ENCODE measurements around the gene CD8B2.
"Not testable (repeated sequence)": the region's sequence is repeated elsewhere in the genome, so short reads cannot be mapped to it uniquely, and the experiment has no call there.

Gene CD8B2

GRCh38 chr2:106561356-106561755 lies 74.2 kb downstream of the CD8B2 start:
- no peak for TF ChIP-seq PAX5 (IDR thresholded peaks at IDR 0.05; ENCODE audit: insufficient read depth, low read length, severe bottlenecking)
- TF ChIP-seq POLR2AphosphoS5 (IDR thresholded peaks at IDR 0.05; ENCODE audit: low read depth, low read length), result no peak
- TF ChIP-seq POU2F2 (IDR thresholded peaks at IDR 0.05; ENCODE audit: low read depth, low read length), result no peak
- TF ChIP-seq SPI1 (IDR thresholded peaks at IDR 0.05; ENCODE audit: low read depth, low read length), result no peak
- TF ChIP-seq TAF1 (IDR thresholded peaks at IDR 0.05; ENCODE audit: low read depth, low read length), result no peak
- TF ChIP-seq POLR2A (IDR thresholded peaks at IDR 0.05; ENCODE audit: low read depth, low read length), result no peak
- FAIRE-seq (no peak), DNase-seq (ENCODE audit: insufficient read length, low spot score) (no peak)

GRCh38 chr2:106561803-106562202 lies 74.6 kb downstream of the CD8B2 start:
- no peak for FAIRE-seq
- TF ChIP-seq TAF1 (IDR thresholded peaks at IDR 0.05; ENCODE audit: low read depth, low read length) (no peak), POLR2A (IDR thresholded peaks at IDR 0.05; ENCODE audit: low read depth, low read length) (no peak), POU2F2 (IDR thresholded peaks at IDR 0.05; ENCODE audit: low read depth, low read length) (no peak), PAX5 (IDR thresholded peaks at IDR 0.05; ENCODE audit: insufficient read depth, low read length, severe bottlenecking) (no peak), SPI1 (IDR thresholded peaks at IDR 0.05; ENCODE audit: low read depth, low read length) (no peak), POLR2AphosphoS5 (IDR thresholded peaks at IDR 0.05; ENCODE audit: low read depth, low read length) (no peak)
- no peak for DNase-seq (ENCODE audit: insufficient read length, low spot score)

- TF ChIP-seq PAX5 (IDR thresholded peaks at IDR 0.05; ENCODE audit: insufficient read depth, low read length, severe bottlenecking) (no peak), TAF1 (IDR thresholded peaks at IDR 0.05; ENCODE audit: low read depth, low read length) (no peak)
- no peak for DNase-seq (ENCODE audit: insufficient read length, low spot score)
- no peak for FAIRE-seq
These were observed 75.4 kb downstream of the CD8B2 start for GRCh38 chr2:106562268-106563186.

GRCh38 chr2:106563195-106563594 lies 76.0 kb downstream of the CD8B2 start:
- no peak for FAIRE-seq
- no peak for DNase-seq (ENCODE audit: insufficient read length, low spot score)
- no peak for TF ChIP-seq POLR2A (IDR thresholded peaks at IDR 0.05; ENCODE audit: low read depth, low read length)
- TF ChIP-seq POU2F2 (IDR thresholded peaks at IDR 0.05; ENCODE audit: low read depth, low read length), result no peak
- TF ChIP-seq TAF1 (IDR thresholded peaks at IDR 0.05; ENCODE audit: low read depth, low read length), result no peak
- TF ChIP-seq POLR2AphosphoS5 (IDR thresholded peaks at IDR 0.05; ENCODE audit: low read depth, low read length), result no peak
- TF ChIP-seq SPI1 (IDR thresholded peaks at IDR 0.05; ENCODE audit: low read depth, low read length), result no peak
- TF ChIP-seq PAX5 (IDR thresholded peaks at IDR 0.05; ENCODE audit: insufficient read depth, low read length, severe bottlenecking), result no peak

- FAIRE-seq (no peak), DNase-seq (ENCODE audit: insufficient read length, low spot score) (no peak)
- no peak for TF ChIP-seq PAX5 (IDR thresholded peaks at IDR 0.05; ENCODE audit: insufficient read depth, low read length, severe bottlenecking)
- TF ChIP-seq SPI1 (IDR thresholded peaks at IDR 0.05; ENCODE audit: low read depth, low read length), result no peak
- no peak for TF ChIP-seq TAF1 (IDR thresholded peaks at IDR 0.05; ENCODE audit: low read depth, low read length)
- no peak for TF ChIP-seq POLR2AphosphoS5 (IDR thresholded peaks at IDR 0.05; ENCODE audit: low read depth, low read length)
- TF ChIP-seq POLR2A (IDR thresholded peaks at IDR 0.05; ENCODE audit: low read depth, low read length), result no peak
- TF ChIP-seq POU2F2 (IDR thresholded peaks at IDR 0.05; ENCODE audit: low read depth, low read length), result no peak
These were observed 78.4 kb downstream of the CD8B2 start for GRCh38 chr2:106565599-106565998.

- no peak for TF ChIP-seq PAX5 (IDR thresholded peaks at IDR 0.05; ENCODE audit: insufficient read depth, low read length, severe bottlenecking)
- no peak for TF ChIP-seq POLR2A (IDR thresholded peaks at IDR 0.05; ENCODE audit: low read depth, low read length)
- TF ChIP-seq SPI1 (IDR thresholded peaks at IDR 0.05; ENCODE audit: low read depth, low read length), result no peak
- TF ChIP-seq TAF1 (IDR thresholded peaks at IDR 0.05; ENCODE audit: low read depth, low read length), result no peak
- no peak for TF ChIP-seq POU2F2 (IDR thresholded peaks at IDR 0.05; ENCODE audit: low read depth, low read length)
- TF ChIP-seq POLR2AphosphoS5 (IDR thresholded peaks at IDR 0.05; ENCODE audit: low read depth, low read length), result no peak
- DNase-seq (ENCODE audit: insufficient read length, low spot score), result no peak
- no peak for FAIRE-seq
These were observed 78.9 kb downstream of the CD8B2 start for GRCh38 chr2:106566050-106566449.

GRCh38 chr2:106566484-106566883 lies 79.3 kb downstream of the CD8B2 start:
- not testable (repeated sequence) for FAIRE-seq; DNase-seq (ENCODE audit: insufficient read length, low spot score)

GRCh38 chr2:106570316-106570715 lies 83.2 kb downstream of the CD8B2 start:
- DNase-seq (ENCODE audit: insufficient read length, low spot score) (no peak), FAIRE-seq (no peak)
- TF ChIP-seq PAX5 (IDR thresholded peaks at IDR 0.05; ENCODE audit: insufficient read depth, low read length, severe bottlenecking), result no peak
- TF ChIP-seq POLR2A (IDR thresholded peaks at IDR 0.05; ENCODE audit: low read depth, low read length), result no peak
- TF ChIP-seq SPI1 (IDR thresholded peaks at IDR 0.05; ENCODE audit: low read depth, low read length), result no peak
- no peak for TF ChIP-seq POU2F2 (IDR thresholded peaks at IDR 0.05; ENCODE audit: low read depth, low read length)
- no peak for TF ChIP-seq TAF1 (IDR thresholded peaks at IDR 0.05; ENCODE audit: low read depth, low read length)
- TF ChIP-seq POLR2AphosphoS5 (IDR thresholded peaks at IDR 0.05; ENCODE audit: low read depth, low read length), result no peak

Measured in GM12891 (cell line).